T-cell (primary cell): ENCODE measurements around the gene COL18A1. TPM values are rescaled to one million over a fixed set of nuclear protein-coding genes. Genes with fewer than 3 reads are reported as not detected.
A peak's percentile ranks its signal among the peaks of the same experiment; 100 is the strongest.

ENCODE experiments used
- ATAC-seq, 4 experiments: fragments of 200-7000 bp in 3 of 4; fragments of 150-1000 bp in 1 of 4; cut with Tn5 transposase; replicated peaks in 1 of 4; 1 replicate in 3 of 4; 2 replicates in 1 of 4; pipeline ENCODE4 v1.10.0; 2021; ENCODE audit warnings: moderate library complexity in 3 of 4, mild to moderate bottlenecking in 2 of 4, moderate number of reproducible peaks in 1 of 4
- CTCF ChIA-PET, 2 donors: fragments of 300-600 bp; sonication (Branson Sonifier 250); formaldehyde crosslinking; loops; one replicate each; lab custom pipeline; 2022; ENCODE audit warnings: antibody characterized with exemption in 2 of 2; lab: Charles Lee
- POLR2A ChIA-PET, 2 donors: fragments of 300-600 bp; sonication (Branson Sonifier 250); formaldehyde crosslinking; loops; one replicate each; lab custom pipeline; 2022; ENCODE audit warnings: antibody characterized with exemption in 2 of 2; lab: Charles Lee
- DNase-seq, 35 experiments: peaks; one replicate each; pipeline versions ENCODE4 v3.0.0 to v3.0.0-alpha.2; 2013 to 2023
- H3K27ac ChIP-seq: one replicate; pipeline ENCODE4 v1.5.1; 2013; ENCODE audit warnings: low read length
- H3K27me3 ChIP-seq, 2 experiments: replicated peaks in 1 of 2; 1 replicate in 1 of 2; 2 replicates in 1 of 2; pipeline versions ENCODE4 v1.6.1 to v1.7.0; 2013; ENCODE audit warnings: low read length in 1 of 2, mixed read lengths in 1 of 2; ENCODE audit not compliant: control insufficient read depth in 2 of 2, insufficient read depth in 2 of 2; ENCODE audit errors: extremely low read depth in 1 of 2
- H3K36me3 ChIP-seq, 2 donors: 1 replicate in 1 of 2; 2 replicates in 1 of 2; pipeline versions ENCODE4 v1.6.1 to v1.7.0; 2013; ENCODE audit warnings: low read length in 1 of 2; ENCODE audit not compliant: control insufficient read depth in 2 of 2, insufficient read depth in 1 of 2; ENCODE audit errors: extremely low read depth in 1 of 2
- H3K4me1 ChIP-seq, 2 experiments: 1 replicate in 1 of 2; 2 replicates in 1 of 2; pipeline versions ENCODE4 v1.6.1 to v1.7.0; 2013; ENCODE audit warnings: low read length in 2 of 2, mixed read lengths in 1 of 2; ENCODE audit not compliant: insufficient read depth in 2 of 2, control insufficient read depth in 1 of 2; ENCODE audit errors: extremely low read depth in 1 of 2
- H3K4me3 ChIP-seq, 2 donors: 1 replicate in 1 of 2; 2 replicates in 1 of 2; pipeline versions ENCODE4 v1.5.1 to v1.7.0; 2013; ENCODE audit warnings: mild to moderate bottlenecking in 2 of 2, low read length in 1 of 2, moderate library complexity in 1 of 2; ENCODE audit not compliant: control insufficient read depth in 1 of 2; ENCODE audit errors: extremely low read depth in 1 of 2
- H3K9me3 ChIP-seq: 2 replicates; pipeline ENCODE4 v1.7.0; 2013
- H3K27ac Mint-ChIP-seq, 2 donors: one replicate each; pipeline ENCODE4 v1.8.0; 2020 to 2021; ENCODE audit warnings: mild to moderate bottlenecking in 2 of 2, mixed read lengths in 2 of 2
- H3K27me3 Mint-ChIP-seq, 2 donors: one replicate each; pipeline ENCODE4 v1.8.0; 2021 to 2022; ENCODE audit warnings: mixed read lengths in 2 of 2
- H3K36me3 Mint-ChIP-seq: one replicate; pipeline ENCODE4 v1.8.0; 2021; ENCODE audit warnings: mixed read lengths
- H3K4me1 Mint-ChIP-seq, 3 donors: one replicate each; pipeline ENCODE4 v1.8.0; 2020 to 2022; ENCODE audit warnings: mixed read lengths in 3 of 3, mild to moderate bottlenecking in 1 of 3
- H3K4me3 Mint-ChIP-seq, 3 donors: one replicate each; pipeline ENCODE4 v1.8.0; 2020 to 2022; ENCODE audit warnings: mild to moderate bottlenecking in 3 of 3, mixed read lengths in 3 of 3, moderate library complexity in 3 of 3
- H3K9me3 Mint-ChIP-seq, 3 donors: one replicate each; pipeline ENCODE4 v1.8.0; 2020 to 2022; ENCODE audit warnings: mixed read lengths in 3 of 3
- WGBS: methylation state at CpG from one replicate; pipeline ENCODE4 v1.1.5; 2013; ENCODE audit warnings: missing lambda C conversion rate; ENCODE audit not compliant: insufficient coverage; 5-methylcytosine and 5-hydroxymethylcytosine counted together
- total RNA-seq, 35 experiments: library from RNA in 6 of 35; stranded (reverse) in 6 of 35; fragments of 120-200 nt in 1 of 35; gene quantifications; one replicate each; pipeline versions ENCODE4 v1.2.1 to v1.2.4 and lab custom pipeline; 2013 to 2026

Gene COL18A1
- total RNA-seq, 5 donors from 2014 or later (not counting 1 experiment from before 2014, with no cell fraction given): 7.2 to 53.8 (median 10.5) TPM

DNA sequence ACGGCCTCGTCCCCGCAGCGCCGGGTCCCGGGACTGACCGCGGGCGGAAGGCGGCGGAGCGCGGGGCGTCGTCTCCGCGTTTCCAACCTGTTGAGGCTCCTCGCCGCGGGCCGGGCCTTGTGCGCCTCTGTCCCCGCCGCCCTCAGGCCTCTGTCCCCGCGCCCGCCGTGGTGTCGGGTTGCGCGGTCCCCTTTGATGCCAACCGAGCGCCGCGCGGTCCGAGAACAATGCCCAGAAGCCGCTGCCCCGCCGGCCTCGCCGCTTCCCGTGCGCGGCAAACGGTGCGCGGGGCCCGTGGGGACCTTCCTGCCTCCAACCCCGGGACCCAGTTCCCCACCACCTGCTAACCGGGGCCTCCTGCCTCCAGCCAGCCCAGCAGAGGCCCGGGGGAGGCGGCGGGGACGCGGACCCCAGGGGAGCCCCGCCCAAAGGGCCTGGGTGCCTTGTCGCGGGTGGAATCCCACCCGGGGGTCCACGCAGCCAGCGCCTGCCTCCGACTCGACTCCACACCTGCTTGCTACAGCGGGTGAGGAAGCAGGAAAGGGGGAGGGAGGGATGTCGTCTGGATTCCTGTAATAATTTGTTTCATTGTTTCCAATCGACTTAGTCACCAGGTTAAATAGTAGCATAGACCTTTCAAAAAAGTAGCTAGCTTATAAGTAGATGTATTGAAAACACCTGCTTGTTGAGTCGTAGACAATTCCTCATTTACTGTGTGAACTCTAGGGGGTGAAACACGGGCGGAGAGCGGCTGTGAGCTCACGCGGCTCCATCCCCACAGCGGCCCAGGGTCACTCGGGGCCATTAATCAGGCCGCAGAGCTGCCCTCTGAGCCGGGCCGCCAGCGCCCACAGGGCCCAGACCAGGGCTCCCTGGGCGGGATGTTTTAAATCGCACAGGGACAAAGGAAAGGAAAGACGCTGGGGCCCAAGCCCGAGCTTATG, 1.1 kb downstream of the COL18A1 start:
- H3K4me1 Mint-ChIP-seq: peaks cover 8 to 15% (median 11%) of the 10 kb centered on the region in 3 donors

DNA sequence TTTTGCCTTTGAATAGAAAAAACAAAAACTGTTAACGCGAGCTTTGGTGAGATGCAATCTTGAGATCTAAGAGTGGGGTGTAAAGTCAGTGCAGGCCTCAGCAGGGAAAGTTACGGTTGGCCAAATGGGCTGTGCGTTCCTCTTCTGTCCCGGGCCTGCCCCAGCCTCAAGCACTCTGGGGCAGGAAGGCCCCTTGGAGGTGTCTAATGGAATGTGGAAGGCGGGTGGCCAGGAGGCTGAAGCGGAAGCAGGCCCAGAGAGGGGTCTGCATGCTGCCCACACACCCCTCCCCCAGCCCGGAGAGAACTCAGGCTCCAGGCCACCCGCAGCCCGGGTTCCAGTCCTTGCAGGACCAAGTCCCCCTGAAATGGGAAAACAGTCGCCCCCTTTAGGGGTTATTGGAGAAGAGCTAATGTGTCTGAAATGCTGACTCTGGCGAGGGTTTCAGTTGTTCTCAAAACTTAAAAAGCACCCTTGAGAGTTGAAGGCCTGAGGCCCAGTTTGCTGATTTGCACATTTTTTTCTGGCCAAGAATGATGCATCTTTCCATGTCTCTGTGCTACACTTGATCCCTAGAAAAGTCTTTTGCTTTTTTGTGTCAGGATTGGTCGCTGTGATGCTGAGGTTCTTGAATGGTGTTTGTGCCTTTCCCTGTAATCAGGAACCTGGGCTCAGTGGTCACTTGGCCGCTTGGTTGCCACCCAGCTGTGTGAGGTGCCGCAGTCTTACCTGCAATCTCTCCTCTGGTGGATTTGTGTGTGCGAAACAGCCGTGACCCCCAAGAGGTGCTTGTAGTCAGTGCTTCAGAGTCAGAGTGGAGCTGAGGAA, 2.0 kb downstream of the COL18A1 start:
- Mint-ChIP-seq H3K27me3 (peaks cover 28 to 63% of the 10 kb centered on the region in 2 donors), H3K36me3 (no peaks in the 10 kb centered on the region), H3K27ac (no peak overlapping the region), H3K4me3 (peak overlapping the region in 1 of 3 donors; percentile 56), H3K4me1 (peaks cover 8 to 15% (median 11%) of the 10 kb centered on the region in 3 donors), H3K9me3 (no peaks in the 10 kb centered on the region)
- Histone ChIP-seq H3K36me3 (no peaks in the 10 kb centered on the region), H3K27ac (no peak overlapping the region), H3K4me1 (peaks cover 3 to 16% of the 10 kb centered on the region in 2 experiments), H3K27me3 (peaks cover 12 to 82% of the 10 kb centered on the region in 2 experiments), H3K9me3 (no peaks in the 10 kb centered on the region), H3K4me3 (no peak overlapping the region)
- 85% methylated on average over 11 of the region's 17 CpGs for WGBS
- CTCF ChIA-PET: interaction anchor here in 1 of 2 donors (0.6 kb wide), 1 partner anchor 23 kb away, joined by 3 read pairs; no protein-coding TSS in a partner anchor
- DNase-seq: no peak
- POLR2A ChIA-PET: no interaction called here
- ATAC-seq: no peak

More for the DNA sequence above, 1.1 kb downstream of the COL18A1 start:
- ChIA-PET POLR2A (no interaction called here), CTCF (interaction anchor here in 1 of 2 donors (0.6 kb wide), 1 partner anchor 22 kb away, joined by 3 read pairs; no protein-coding TSS in a partner anchor)
- Mint-ChIP-seq H3K36me3 (peaks cover 6% of the 10 kb centered on the region), H3K4me3 (peak overlapping the region; percentile 31 to 56 (median 34)), H3K27me3 (peaks cover 37 to 69% of the 10 kb centered on the region in 2 donors), H3K9me3 (peaks cover 6 to 8% (median 6%) of the 10 kb centered on the region in 3 donors), H3K27ac (no peak overlapping the region)
- Histone ChIP-seq H3K36me3 (no peaks in the 10 kb centered on the region), H3K9me3 (peaks cover 3% of the 10 kb centered on the region), H3K27ac (no peak overlapping the region), H3K4me3 (peak overlapping the region in 1 of 2 donors; percentile 51), H3K4me1 (peaks cover 3 to 16% of the 10 kb centered on the region in 2 experiments), H3K27me3 (peaks cover 12 to 80% of the 10 kb centered on the region in 2 experiments)
- DNase-seq (no peak), ATAC-seq (peak in 1 of 4 experiments; percentile 15)
- 14% methylated on average over 79 of the region's 83 CpGs for WGBS

DNA sequence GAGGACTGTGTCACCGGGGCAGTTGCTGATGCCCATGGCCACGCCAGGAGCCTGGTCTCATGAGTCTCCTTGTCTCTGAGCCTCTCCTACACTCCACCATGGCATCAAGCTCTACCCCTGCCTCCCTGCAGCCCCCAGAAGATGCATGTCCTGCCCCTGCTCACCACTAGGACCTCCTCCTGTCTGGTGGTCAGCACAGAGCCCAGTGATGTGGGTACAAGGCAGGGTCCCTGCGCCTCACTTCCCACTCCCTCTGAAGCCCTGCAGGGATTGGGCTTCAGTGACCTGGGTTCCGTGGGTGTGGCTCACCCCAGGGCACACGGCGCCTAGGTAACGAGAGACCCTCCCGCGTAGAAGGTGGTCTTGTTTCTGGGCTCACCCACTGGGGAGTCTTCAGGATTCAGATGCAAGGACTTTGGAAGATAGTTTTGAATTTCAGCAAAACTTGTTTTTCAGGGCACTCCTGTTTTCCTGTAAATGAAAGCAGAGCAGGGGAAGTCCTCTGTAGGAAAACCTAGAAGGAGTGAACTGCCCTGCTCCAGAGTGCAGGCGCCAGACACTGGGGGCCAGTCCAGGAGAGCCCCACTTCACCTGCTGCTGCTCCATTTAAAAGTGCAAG, 2.8 kb downstream of the COL18A1 start:
- ChIA-PET POLR2A (no interaction called here), CTCF (no interaction called here)
- Histone ChIP-seq H3K9me3 (no peaks in the 10 kb centered on the region), H3K4me3 (no peak overlapping the region), H3K4me1 (peaks cover 3 to 16% of the 10 kb centered on the region in 2 experiments), H3K27me3 (peaks cover 12 to 76% of the 10 kb centered on the region in 2 experiments), H3K27ac (no peak overlapping the region), H3K36me3 (no peaks in the 10 kb centered on the region)
- Mint-ChIP-seq H3K36me3 (no peaks in the 10 kb centered on the region), H3K4me1 (peaks cover 8 to 15% (median 11%) of the 10 kb centered on the region in 3 donors), H3K9me3 (no peaks in the 10 kb centered on the region), H3K27ac (no peak overlapping the region), H3K27me3 (peaks cover 24 to 58% of the 10 kb centered on the region in 2 donors), H3K4me3 (no peak overlapping the region)
- 82% methylated on average over 2 of the region's 10 CpGs for WGBS
- DNase-seq (no peak), ATAC-seq (no peak)

DNA sequence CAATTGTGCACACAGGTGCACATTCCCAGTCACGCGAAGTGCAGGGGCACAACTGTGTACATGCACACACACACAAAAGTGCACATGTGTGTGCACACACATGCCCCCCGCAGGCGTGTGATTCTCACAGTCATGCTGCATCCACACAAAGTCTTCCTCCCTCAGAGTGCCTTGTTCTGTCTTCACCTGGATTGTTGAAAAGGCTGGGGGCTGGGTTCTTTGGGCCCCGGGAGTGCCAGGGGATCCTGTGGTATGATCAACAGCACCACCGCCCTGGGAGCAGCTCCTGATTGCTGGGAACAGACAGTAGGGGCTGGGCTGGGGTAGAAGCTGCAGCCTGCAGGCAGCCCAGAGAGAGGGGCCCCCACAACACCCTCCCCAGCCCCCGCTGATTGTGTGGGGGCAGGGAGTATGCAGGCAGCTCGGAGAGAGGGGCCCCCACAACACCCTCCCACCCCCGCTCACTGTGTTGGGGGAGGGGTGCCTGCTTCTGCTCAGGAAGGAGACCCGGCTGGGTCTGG, 3.4 kb downstream of the COL18A1 start:
- Histone ChIP-seq H3K4me3 (no peak overlapping the region), H3K36me3 (no peaks in the 10 kb centered on the region), H3K4me1 (peaks cover 3 to 16% of the 10 kb centered on the region in 2 experiments), H3K27ac (no peak overlapping the region), H3K27me3 (peaks cover 11 to 75% of the 10 kb centered on the region in 2 experiments), H3K9me3 (no peaks in the 10 kb centered on the region)
- ChIA-PET CTCF (no interaction called here), POLR2A (no interaction called here)
- 60% methylated on average over 1 of the region's 10 CpGs for WGBS
- no peak for ATAC-seq
- no peak overlapping the region for H3K27ac Mint-ChIP-seq
- H3K27me3 Mint-ChIP-seq: peaks cover 22 to 53% of the 10 kb centered on the region in 2 donors
- no peaks in the 10 kb centered on the region for H3K9me3 Mint-ChIP-seq
- no peaks in the 10 kb centered on the region for H3K36me3 Mint-ChIP-seq
- peaks cover 8 to 13% (median 10%) of the 10 kb centered on the region in 3 donors for H3K4me1 Mint-ChIP-seq
- DNase-seq: no peak
- H3K4me3 Mint-ChIP-seq: no peak overlapping the region

DNA sequence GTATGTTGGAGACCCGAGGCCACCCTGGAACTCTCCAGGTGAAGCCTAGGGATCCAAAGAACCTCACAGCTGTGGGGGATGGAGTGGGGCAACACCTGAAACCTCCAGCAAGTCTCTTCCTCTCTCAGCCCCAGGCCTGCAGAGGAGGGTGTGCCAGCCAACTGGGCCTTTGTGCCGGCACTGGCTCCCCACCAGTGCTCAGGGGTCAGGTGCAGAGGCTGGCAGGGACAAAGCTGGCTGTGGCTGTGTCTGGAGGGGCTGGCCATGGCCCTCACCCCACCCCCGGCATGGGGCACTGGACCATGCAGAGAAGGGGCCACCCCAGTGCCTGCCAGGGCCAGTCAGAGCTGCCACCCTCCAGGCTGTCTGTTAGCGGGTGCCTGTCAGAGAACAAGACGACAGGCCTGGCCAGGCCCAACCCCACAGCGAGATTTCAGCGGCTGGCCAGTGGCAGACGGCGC, 3.9 kb downstream of the COL18A1 start:
- no peak overlapping the region for H3K4me3 Mint-ChIP-seq
- no peaks in the 10 kb centered on the region for H3K36me3 Mint-ChIP-seq
- Histone ChIP-seq H3K27ac (no peak overlapping the region), H3K27me3 (peaks cover 7 to 75% of the 10 kb centered on the region in 2 experiments), H3K4me3 (no peak overlapping the region), H3K9me3 (no peaks in the 10 kb centered on the region), H3K36me3 (no peaks in the 10 kb centered on the region), H3K4me1 (peaks cover 3 to 14% of the 10 kb centered on the region in 2 experiments)
- WGBS: 88% methylated on average over 8 of the region's 9 CpGs
- no peak overlapping the region for H3K27ac Mint-ChIP-seq
- ChIA-PET POLR2A (no interaction called here), CTCF (no interaction called here)
- H3K9me3 Mint-ChIP-seq: no peaks in the 10 kb centered on the region
- peaks cover 17 to 48% of the 10 kb centered on the region in 2 donors for H3K27me3 Mint-ChIP-seq
- ATAC-seq: no peak
- no peak for DNase-seq
- peaks cover 5 to 8% (median 6%) of the 10 kb centered on the region in 3 donors for H3K4me1 Mint-ChIP-seq
